ENCODE results near the gene FDX1.

Gene FDX1

DNA sequence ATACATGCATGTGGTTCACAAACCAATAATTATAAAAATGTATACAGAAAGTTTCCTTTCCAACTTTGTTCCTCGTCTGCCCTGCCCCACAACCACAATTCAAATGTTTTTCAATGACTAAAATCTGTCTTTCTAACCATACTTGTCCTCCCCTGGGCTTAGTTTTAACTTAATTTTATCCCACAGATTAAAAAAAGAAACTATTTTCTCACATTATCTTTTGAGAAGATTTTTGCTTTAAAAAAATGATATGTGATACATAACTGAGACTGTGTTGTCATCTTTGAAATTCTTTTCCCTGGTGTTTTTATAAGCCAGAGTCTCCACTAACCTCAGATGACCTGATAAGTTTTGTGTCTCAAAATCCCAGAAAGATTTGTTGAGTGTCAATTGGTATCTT is 79.0 kb downstream of the FDX1 start:
- no peak for DNase-seq (ENCODE audit: low spot score)

DNA sequence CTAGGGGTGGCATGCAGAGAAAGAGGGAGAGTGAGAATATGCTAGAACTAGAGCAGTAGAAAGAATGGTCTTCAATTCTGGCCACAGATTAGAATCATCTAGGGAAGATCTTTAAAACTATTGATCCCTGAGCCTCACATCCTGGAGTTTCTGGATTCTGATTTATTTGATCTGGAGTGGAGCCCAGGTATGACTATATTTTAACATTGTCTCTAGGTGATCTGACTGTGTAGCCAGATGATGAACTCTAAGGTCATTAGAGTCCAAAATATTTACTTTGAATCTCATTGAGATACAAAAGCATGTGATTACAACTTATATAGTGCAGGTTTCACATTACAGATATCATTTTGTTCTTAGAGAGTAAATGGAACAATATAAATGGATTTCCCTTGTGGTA is 79.7 kb downstream of the FDX1 start:
- DNase-seq (ENCODE audit: low spot score): no peak

DNA sequence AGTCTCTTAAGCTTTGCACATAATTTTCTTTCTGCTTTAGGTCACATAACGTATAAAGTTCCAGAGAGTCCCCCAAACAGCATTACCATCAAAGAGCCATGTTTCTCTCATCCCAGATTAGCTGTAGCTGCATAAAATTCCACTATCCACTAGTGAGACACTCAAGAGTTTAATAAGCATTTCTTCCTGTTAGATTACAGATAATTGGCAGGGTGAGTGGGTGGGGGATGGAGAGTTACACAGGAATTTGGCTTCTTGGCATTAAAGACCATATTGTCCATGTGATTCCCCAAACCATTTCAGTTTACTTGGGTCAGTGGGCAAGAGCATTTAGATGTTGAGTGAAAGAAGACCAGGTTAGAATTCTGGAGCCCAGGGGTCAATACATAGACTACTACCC is 82.3 kb downstream of the FDX1 start:
- DNase-seq (ENCODE audit: low spot score): no peak

DNA sequence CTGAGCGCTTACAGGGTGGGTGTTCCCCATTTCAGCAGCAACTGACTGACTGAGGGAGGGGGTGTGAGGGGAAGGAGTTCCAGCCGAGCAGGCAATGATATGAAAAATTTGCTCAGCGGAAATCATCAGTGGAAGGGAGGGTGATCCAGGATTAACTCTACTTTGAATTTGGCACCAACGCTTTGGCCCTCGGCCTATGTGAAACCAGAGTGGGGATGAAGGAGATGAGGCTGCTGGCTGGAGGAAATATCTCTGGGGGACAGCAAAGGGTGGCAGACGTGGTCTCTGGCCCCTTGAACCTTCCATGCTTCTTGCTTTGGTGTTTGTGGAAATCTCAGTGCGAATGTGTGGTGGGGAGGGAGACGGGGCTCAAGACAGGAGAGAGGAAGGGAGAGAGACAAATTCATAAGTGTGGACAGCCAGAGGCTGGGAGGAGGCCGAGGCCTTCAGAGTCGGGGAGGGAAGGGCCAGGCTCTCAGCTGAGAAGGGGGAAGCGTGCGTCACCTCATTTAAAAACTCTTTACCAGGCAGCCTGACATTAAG is 83.6 kb downstream of the FDX1 start:
- DNase-seq (ENCODE audit: low spot score): no peak

DNA sequence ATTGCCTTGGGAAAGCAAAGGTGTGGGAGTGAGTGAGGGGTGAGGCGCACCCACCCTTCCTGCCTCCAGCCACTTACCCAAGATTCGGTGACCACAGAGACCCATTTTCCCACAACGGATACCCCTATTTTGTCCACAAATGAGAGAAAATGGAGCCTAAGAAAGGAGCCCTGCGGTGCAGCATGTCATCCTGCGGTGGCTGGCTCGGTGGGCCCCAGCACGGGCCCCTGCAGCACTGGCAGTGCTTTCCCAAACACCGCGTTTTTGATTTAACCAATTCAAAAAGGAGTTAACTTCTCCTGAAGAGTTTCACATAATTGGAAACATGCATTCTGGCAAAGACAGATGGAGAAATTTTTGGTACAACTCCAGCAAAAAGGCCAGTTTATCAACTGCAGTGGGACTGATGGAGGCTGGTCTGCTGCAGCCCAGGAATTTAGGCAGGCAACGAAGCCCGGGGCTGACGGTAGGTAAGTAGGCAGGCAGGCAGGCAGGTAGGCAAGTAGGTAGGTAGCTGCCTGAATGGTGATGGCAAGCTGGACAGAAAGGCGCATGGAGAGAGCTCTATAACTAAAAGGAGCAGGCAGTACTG is 84.2 kb downstream of the FDX1 start:
- DNase-seq (ENCODE audit: low spot score): no peak
